GM12873 (cell line): ENCODE measurements around the gene SLC11A1.

Experiments used
- TF ChIP-seq, protein P1 (sequence below): IDR thresholded peaks from 2 replicates; pipeline ENCODE4 v1.5.1; 2012; ENCODE audit warnings: low read depth, mild to moderate bottlenecking, moderate library complexity, low read length, control low read depth; ENCODE audit not compliant: insufficient read depth; ENCODE audit errors: missing control alignments

Gene SLC11A1

DNA sequence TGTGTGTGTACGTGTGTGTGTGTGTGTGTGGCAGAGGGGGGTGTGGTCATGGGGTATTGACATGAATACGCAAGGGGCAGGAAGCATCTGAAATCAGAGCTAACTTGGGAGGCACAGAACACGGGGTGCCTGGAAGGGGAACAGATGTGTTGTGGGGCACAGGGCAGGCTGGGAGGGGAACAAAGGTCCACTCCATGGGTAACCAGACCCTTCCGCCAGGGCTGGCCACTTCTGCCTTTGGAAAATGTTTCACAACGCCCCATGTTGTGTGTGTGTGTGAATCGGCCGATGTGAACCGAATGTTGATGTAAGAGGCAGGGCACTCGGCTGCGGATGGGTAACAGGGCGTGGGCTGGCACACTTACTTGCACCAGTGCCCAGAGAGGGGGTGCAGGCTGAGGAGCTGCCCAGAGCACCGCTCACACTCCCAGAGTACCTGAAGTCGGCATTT, at the start of gene SLC11A1:
TSS of gene SLC11A1 (plus strand) at position 358 of the 451 bp plus-strand sequence. CDS start 96 bp downstream, outside the sequence.
- TF ChIP-seq, protein P1, sequence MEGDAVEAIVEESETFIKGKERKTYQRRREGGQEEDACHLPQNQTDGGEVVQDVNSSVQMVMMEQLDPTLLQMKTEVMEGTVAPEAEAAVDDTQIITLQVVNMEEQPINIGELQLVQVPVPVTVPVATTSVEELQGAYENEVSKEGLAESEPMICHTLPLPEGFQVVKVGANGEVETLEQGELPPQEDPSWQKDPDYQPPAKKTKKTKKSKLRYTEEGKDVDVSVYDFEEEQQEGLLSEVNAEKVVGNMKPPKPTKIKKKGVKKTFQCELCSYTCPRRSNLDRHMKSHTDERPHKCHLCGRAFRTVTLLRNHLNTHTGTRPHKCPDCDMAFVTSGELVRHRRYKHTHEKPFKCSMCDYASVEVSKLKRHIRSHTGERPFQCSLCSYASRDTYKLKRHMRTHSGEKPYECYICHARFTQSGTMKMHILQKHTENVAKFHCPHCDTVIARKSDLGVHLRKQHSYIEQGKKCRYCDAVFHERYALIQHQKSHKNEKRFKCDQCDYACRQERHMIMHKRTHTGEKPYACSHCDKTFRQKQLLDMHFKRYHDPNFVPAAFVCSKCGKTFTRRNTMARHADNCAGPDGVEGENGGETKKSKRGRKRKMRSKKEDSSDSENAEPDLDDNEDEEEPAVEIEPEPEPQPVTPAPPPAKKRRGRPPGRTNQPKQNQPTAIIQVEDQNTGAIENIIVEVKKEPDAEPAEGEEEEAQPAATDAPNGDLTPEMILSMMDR = no peak

DNA sequence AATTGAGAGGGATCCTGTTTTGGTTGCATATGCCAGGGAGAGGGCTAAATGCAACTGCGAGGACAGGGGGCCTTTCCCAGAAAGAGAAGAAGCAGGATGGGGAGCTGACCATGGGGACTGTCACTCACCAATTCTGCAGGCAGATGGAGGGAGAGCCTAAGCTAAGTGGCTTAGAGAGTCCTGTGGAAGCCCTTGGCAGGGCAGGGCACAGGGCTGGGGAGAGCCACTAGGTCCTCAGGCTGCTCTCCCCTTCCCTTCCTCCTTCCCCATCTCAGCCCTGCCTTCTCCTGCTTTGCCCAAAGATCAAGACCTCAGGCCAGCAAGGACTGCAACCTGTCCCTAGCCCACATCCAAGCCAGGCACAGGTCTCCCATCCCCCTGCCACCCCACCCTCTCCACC, 49.8 kb upstream of the SLC11A1 start:
- TF ChIP-seq, protein P1 = no peak

DNA sequence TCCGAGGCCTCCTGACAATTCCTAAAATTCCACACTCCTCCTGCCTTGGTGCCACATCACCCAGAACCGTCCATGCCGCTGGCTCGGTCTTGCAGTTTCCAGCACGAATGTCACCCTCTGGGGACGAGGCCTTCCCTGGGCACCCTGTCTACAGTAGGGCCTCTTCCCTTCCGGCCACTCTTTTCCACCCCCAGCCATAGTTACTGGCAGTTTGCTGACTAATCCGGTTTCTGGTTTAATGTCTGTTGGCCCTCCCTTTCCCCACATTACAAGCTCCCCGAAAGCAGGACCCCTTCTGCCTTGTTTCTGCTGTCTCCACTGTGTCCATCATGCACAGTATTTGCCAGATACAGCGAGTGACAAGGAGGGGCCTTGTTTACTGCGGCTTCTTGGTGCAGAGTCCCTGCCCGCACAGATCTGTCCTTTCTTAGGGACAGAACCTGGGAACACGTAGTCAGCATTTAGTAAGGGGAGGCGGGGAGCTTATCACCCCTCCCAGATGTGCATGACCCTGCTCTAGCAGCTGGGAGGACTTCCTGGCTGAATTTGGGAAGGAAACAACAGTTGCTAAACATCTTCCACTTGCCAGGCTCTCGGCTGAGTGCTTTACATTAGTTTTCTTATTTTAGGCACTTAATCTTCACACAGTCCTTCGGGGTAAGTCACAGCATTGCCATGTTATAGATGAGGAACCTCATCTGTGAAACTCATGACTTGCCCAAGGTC, 49.0 kb upstream of the SLC11A1 start:
- TF ChIP-seq, protein P1 = no peak

GRCh38 chr2:218334531-218334930, 47.5 kb upstream of the SLC11A1 start:
- TF ChIP-seq, protein P1 = no peak

DNA sequence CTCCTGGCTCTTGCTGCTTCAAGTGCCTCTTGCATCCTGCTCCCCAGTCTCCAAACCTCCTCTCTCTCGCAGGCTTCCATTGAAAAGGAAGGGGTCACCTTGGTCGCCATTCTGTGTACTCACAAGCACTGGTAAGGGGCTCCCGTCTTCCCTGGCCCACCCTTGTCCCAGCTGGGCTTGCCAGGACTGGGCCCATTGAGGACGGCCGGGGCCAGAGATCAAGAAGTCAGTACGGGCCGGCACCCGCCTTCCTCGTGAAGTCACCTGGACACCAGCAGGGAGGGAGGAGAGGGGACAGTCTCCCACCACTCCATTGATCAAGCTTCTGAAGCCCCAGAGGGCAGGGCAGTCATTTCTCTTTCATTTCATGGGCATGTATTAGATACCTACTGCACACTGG, 41.4 kb upstream of the SLC11A1 start:
- TF ChIP-seq, protein P1 = no peak

DNA sequence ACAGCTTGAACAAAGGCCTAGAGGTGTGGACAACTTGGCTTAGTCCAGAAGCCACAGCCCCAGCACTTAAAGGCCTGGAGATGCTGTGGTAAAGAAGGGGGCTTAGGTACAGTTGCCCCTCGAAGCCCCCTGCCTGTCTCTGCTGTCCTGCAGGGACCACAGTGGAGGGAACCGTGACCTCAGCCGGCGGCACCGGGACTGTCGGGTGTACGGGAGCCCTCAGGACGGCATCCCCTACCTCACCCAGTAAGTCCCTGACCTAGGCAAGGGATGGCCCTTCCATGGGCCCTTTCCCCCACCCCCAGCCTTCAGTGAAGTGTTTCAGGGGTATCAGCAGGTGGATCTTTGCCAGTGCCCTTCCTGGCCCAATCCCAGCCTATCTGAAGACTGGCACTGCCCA, 40.7 kb upstream of the SLC11A1 start:
- TF ChIP-seq, protein P1 = no peak

DNA sequence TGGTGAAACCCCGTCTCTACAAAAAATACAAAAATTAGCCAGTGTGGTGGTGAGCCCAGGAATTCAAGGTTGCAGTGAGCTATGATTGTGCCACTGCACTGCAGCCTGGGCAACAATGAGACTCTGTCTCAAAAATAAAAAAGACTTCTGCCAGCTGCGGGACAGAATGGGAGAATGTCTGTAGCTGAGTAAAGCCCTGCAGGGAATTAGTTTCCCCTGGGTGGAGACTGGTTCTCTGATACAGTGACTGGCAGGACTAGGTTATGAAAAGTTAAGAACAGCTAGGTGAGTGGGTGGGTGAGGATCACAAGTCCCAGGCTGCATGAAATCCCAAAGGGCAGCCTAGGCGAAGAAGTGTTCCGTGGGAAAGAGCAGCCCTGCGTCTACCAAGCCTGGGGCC, 39.2 kb upstream of the SLC11A1 start:
- TF ChIP-seq, protein P1 = no peak

GRCh38 chr2:218343591-218343990, 38.5 kb upstream of the SLC11A1 start:
- TF ChIP-seq, protein P1 = no peak
